WTC11 (cell line): ENCODE results near the gene HELZ. TPM values are rescaled to one million over a fixed set of nuclear protein-coding genes. Genes with fewer than 3 reads are reported as not detected.

Experiments used
- ATAC-seq: fragments of 200-7000 bp; cut with Tn5 transposase; 2 replicates; pipeline ENCODE4 v1.10.0; 2021; ENCODE audit warnings: mild to moderate bottlenecking, moderate library complexity
- CTCF ChIA-PET: fragments of 300-600 bp; sonication (Branson Sonifier 250); formaldehyde crosslinking; loops from one replicate; lab custom pipeline; 2021; ENCODE audit warnings: antibody characterized with exemption; lab: Charles Lee
- POLR2A ChIA-PET: fragments of 350-600 bp; sonication (Branson Sonifier 250); formaldehyde crosslinking; loops from one replicate; lab custom pipeline; 2021; ENCODE audit warnings: antibody characterized with exemption; lab: Charles Lee
- DNase-seq: peaks from one replicate; pipeline ENCODE4 v3.0.0; 2021; ENCODE audit warnings: low spot score
- H3K27ac Mint-ChIP-seq: 2 replicates; pipeline ENCODE4 v1.8.0; 2021; ENCODE audit warnings: mixed read lengths
- H3K27me3 Mint-ChIP-seq: 2 replicates; pipeline ENCODE4 v1.8.0; 2021; ENCODE audit warnings: low read depth, mild to moderate bottlenecking, moderate library complexity, mixed read lengths
- H3K36me3 Mint-ChIP-seq: 2 replicates; pipeline ENCODE4 v1.8.0; 2021; ENCODE audit warnings: mixed read lengths
- H3K4me1 Mint-ChIP-seq: 2 replicates; pipeline ENCODE4 v1.8.0; 2022; ENCODE audit warnings: mixed read lengths
- H3K4me3 Mint-ChIP-seq: 2 replicates; pipeline ENCODE4 v1.8.0; 2021; ENCODE audit warnings: mild to moderate bottlenecking, moderate library complexity, mixed read lengths
- H3K9me3 Mint-ChIP-seq: 2 replicates; pipeline ENCODE4 v1.8.0; 2021; ENCODE audit warnings: mixed read lengths
- CBFB ChIP-seq: sonication (generic); formaldehyde crosslinking; IDR thresholded peaks from 2 replicates; pipeline ENCODE4 v1.8.1; 2022; ENCODE audit warnings: mild to moderate bottlenecking, low read depth, missing genetic modification reagents
- GRHL2 ChIP-seq: fragments of 250-450 bp; sonication (Bioruptor Pico); IDR thresholded peaks from 2 replicates; pipeline ENCODE4 v1.8.0; 2022; ENCODE audit warnings: mild to moderate bottlenecking, moderate library complexity; ENCODE audit not compliant: insufficient replicate concordance, severe bottlenecking
- KAT7 ChIP-seq: sonication (generic); formaldehyde crosslinking; IDR thresholded peaks from 2 replicates; pipeline ENCODE4 v1.8.1; 2023; ENCODE audit warnings: missing genetic modification reagents, mild to moderate bottlenecking, borderline replicate concordance
- NFYB ChIP-seq: sonication (generic); formaldehyde crosslinking; conservative IDR thresholded peaks from 2 replicates; pipeline ENCODE4 v1.8.0; 2022; ENCODE audit warnings: low read depth, missing genetic modification reagents
- TP53 ChIP-seq: sonication (generic); formaldehyde crosslinking; IDR thresholded peaks from 2 replicates; pipeline ENCODE4 v1.8.1; 2023; ENCODE audit warnings: mild to moderate bottlenecking, missing genetic modification reagents
- ZBTB21 ChIP-seq: sonication (generic); formaldehyde crosslinking; IDR thresholded peaks from 2 replicates; pipeline ENCODE4 v1.8.1; 2023; ENCODE audit warnings: mild to moderate bottlenecking, missing genetic modification reagents, borderline replicate concordance
- ZNF121 ChIP-seq: sonication (generic); formaldehyde crosslinking; IDR thresholded peaks from 2 replicates; pipeline ENCODE4 v1.8.0; 2023; ENCODE audit warnings: missing genetic modification reagents
- ZNF138 ChIP-seq: sonication (generic); formaldehyde crosslinking; conservative IDR thresholded peaks from 2 replicates; pipeline ENCODE4 v1.8.1; 2022; ENCODE audit warnings: mild to moderate bottlenecking, moderate library complexity, missing genetic modification reagents
- ZNF219 ChIP-seq: sonication (generic); formaldehyde crosslinking; IDR thresholded peaks from 2 replicates; pipeline ENCODE4 v1.8.0; 2023; ENCODE audit warnings: missing genetic modification reagents, mild to moderate bottlenecking, borderline replicate concordance
- total RNA-seq: library from RNA; stranded (reverse); gene quantifications from 3 replicates; pipeline ENCODE4 v1.2.3, GENCODE V29; 2021
- TF ChIP-seq, protein P1 (sequence below): sonication (generic); formaldehyde crosslinking; IDR thresholded peaks from 2 replicates; pipeline ENCODE4 v1.8.1; 2023; ENCODE audit warnings: mild to moderate bottlenecking, missing genetic modification reagents, borderline replicate concordance
- TF ChIP-seq, protein P2 (sequence below): fragments of 250-450 bp; sonication (Bioruptor Pico); IDR thresholded peaks from 2 replicates; pipeline ENCODE4 v1.8.0; 2021; ENCODE audit warnings: mild to moderate bottlenecking
- TF ChIP-seq, protein P3 (sequence below): sonication (generic); formaldehyde crosslinking; IDR thresholded peaks from 2 replicates; pipeline ENCODE4 v1.8.1; 2022; ENCODE audit warnings: mild to moderate bottlenecking, moderate library complexity, missing genetic modification reagents
- TF ChIP-seq, protein P4 (sequence below): sonication (generic); formaldehyde crosslinking; IDR thresholded peaks from 2 replicates; pipeline ENCODE4 v1.8.1; 2023; ENCODE audit warnings: mild to moderate bottlenecking, missing genetic modification reagents, moderate library complexity

HELZ gene
- total RNA-seq, 1 experiment from 2014 or later: 49.1 TPM

- H3K4me1 Mint-ChIP-seq: no peaks in the 10 kb centered on the region
- TF ChIP-seq ZNF219 (CRISPR knock-in tag) (no peak), ZBTB21 (CRISPR knock-in tag) (no peak), CBFB (CRISPR knock-in tag) (no peak), NFYB (CRISPR knock-in tag) (no peak), GRHL2 (no peak)
- TF ChIP-seq, protein P1, sequence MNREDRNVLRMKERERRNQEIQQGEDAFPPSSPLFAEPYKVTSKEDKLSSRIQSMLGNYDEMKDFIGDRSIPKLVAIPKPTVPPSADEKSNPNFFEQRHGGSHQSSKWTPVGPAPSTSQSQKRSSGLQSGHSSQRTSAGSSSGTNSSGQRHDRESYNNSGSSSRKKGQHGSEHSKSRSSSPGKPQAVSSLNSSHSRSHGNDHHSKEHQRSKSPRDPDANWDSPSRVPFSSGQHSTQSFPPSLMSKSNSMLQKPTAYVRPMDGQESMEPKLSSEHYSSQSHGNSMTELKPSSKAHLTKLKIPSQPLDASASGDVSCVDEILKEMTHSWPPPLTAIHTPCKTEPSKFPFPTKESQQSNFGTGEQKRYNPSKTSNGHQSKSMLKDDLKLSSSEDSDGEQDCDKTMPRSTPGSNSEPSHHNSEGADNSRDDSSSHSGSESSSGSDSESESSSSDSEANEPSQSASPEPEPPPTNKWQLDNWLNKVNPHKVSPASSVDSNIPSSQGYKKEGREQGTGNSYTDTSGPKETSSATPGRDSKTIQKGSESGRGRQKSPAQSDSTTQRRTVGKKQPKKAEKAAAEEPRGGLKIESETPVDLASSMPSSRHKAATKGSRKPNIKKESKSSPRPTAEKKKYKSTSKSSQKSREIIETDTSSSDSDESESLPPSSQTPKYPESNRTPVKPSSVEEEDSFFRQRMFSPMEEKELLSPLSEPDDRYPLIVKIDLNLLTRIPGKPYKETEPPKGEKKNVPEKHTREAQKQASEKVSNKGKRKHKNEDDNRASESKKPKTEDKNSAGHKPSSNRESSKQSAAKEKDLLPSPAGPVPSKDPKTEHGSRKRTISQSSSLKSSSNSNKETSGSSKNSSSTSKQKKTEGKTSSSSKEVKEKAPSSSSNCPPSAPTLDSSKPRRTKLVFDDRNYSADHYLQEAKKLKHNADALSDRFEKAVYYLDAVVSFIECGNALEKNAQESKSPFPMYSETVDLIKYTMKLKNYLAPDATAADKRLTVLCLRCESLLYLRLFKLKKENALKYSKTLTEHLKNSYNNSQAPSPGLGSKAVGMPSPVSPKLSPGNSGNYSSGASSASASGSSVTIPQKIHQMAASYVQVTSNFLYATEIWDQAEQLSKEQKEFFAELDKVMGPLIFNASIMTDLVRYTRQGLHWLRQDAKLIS: no peak
- TF ChIP-seq, protein P2, sequence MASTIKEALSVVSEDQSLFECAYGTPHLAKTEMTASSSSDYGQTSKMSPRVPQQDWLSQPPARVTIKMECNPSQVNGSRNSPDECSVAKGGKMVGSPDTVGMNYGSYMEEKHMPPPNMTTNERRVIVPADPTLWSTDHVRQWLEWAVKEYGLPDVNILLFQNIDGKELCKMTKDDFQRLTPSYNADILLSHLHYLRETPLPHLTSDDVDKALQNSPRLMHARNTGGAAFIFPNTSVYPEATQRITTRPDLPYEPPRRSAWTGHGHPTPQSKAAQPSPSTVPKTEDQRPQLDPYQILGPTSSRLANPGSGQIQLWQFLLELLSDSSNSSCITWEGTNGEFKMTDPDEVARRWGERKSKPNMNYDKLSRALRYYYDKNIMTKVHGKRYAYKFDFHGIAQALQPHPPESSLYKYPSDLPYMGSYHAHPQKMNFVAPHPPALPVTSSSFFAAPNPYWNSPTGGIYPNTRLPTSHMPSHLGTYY (CRISPR knock-in tag): no peak
- TF ChIP-seq, protein P3, sequence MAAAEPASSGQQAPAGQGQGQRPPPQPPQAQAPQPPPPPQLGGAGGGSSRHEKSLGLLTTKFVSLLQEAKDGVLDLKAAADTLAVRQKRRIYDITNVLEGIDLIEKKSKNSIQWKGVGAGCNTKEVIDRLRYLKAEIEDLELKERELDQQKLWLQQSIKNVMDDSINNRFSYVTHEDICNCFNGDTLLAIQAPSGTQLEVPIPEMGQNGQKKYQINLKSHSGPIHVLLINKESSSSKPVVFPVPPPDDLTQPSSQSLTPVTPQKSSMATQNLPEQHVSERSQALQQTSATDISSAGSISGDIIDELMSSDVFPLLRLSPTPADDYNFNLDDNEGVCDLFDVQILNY: no peak
- H3K27me3 Mint-ChIP-seq: no peaks in the 10 kb centered on the region
- no peak overlapping the region for H3K4me3 Mint-ChIP-seq
- no peak overlapping the region for H3K27ac Mint-ChIP-seq
- H3K36me3 Mint-ChIP-seq: no peaks in the 10 kb centered on the region; the same call in 1 of the 2 replicates
- ChIA-PET POLR2A (no interaction called here), CTCF (no interaction called here)
- ATAC-seq (no peak), DNase-seq (no peak)
- peaks cover 11% of the 10 kb centered on the region for H3K9me3 Mint-ChIP-seq
These were observed 187.0 kb downstream of the HELZ start for GRCh38 chr17:67058036-67058435.

- no peaks in the 10 kb centered on the region; the same call in 1 of the 2 replicates for H3K36me3 Mint-ChIP-seq
- no peak for ATAC-seq
- H3K4me1 Mint-ChIP-seq: no peaks in the 10 kb centered on the region
- H3K27ac Mint-ChIP-seq: no peak overlapping the region
- no peak for DNase-seq
- ChIA-PET CTCF (no interaction called here), POLR2A (no interaction called here)
- no peaks in the 10 kb centered on the region for H3K27me3 Mint-ChIP-seq
- H3K4me3 Mint-ChIP-seq: no peak overlapping the region
- TF ChIP-seq ZNF121 (no peak), TP53 (CRISPR knock-in tag) (no peak), KAT7 (CRISPR knock-in tag) (no peak), ZNF138 (CRISPR knock-in tag) (no peak)
- TF ChIP-seq, protein P4, sequence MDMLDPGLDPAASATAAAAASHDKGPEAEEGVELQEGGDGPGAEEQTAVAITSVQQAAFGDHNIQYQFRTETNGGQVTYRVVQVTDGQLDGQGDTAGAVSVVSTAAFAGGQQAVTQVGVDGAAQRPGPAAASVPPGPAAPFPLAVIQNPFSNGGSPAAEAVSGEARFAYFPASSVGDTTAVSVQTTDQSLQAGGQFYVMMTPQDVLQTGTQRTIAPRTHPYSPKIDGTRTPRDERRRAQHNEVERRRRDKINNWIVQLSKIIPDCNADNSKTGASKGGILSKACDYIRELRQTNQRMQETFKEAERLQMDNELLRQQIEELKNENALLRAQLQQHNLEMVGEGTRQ (CRISPR knock-in tag): no peak
- TF ChIP-seq, all 79 proteins: peak for 0
- H3K9me3 Mint-ChIP-seq: peaks cover 6% of the 10 kb centered on the region
These were observed 188.1 kb downstream of the HELZ start for GRCh38 chr17:67056746-67057490.
